Natural killer cell treated with Interleukin-12 subunit alpha and Interleukin-12 subunit beta and Interleukin-15 and Interleukin-18, amount 100 ng/mL, for 72 hours (primary cell): ENCODE measurements around the gene NWD2. TPM values are rescaled to one million over a fixed set of nuclear protein-coding genes. Genes with fewer than 3 reads are reported as not detected.
"Not testable (repeated sequence)": the region's sequence is repeated elsewhere in the genome, so short reads cannot be mapped to it uniquely, and the experiment has no call there.

ENCODE experiments used
- ATAC-seq, 2 donors: fragments of 150-1000 bp; cut with Tn5 transposase in 1 of 2; sonication (Bioruptor Pico), chemical (Tn5 transposase) in 1 of 2; 2 replicates each; pipeline ENCODE4 v1.10.0; 2021
- DNase-seq: peaks from one replicate; pipeline ENCODE4 v3.0.0; 2022; ENCODE audit warnings: low spot score
- H3K27ac Mint-ChIP-seq, 2 donors: 1 replicate in 1 of 2; 2 replicates in 1 of 2; pipeline ENCODE4 v1.8.0; 2022; ENCODE audit warnings: mixed read lengths in 2 of 2, mild to moderate bottlenecking in 1 of 2, moderate library complexity in 1 of 2
- H3K27me3 Mint-ChIP-seq, 2 donors: 1 replicate in 1 of 2; 2 replicates in 1 of 2; pipeline ENCODE4 v1.8.0; 2022; ENCODE audit warnings: mixed read lengths in 2 of 2
- H3K36me3 Mint-ChIP-seq: one replicate; pipeline ENCODE4 v1.8.0; 2022; ENCODE audit warnings: mixed read lengths
- H3K4me1 Mint-ChIP-seq, 2 donors: 1 replicate in 1 of 2; 2 replicates in 1 of 2; pipeline ENCODE4 v1.8.0; 2022; ENCODE audit warnings: low read depth in 2 of 2, mixed read lengths in 2 of 2, mild to moderate bottlenecking in 1 of 2
- H3K4me3 Mint-ChIP-seq: one replicate; pipeline ENCODE4 v1.8.0; 2022; ENCODE audit warnings: mixed read lengths
- H3K9me3 Mint-ChIP-seq: 2 replicates; pipeline ENCODE4 v1.8.0; 2022; ENCODE audit warnings: mixed read lengths
- total RNA-seq, 2 donors: library from RNA; stranded (reverse); gene quantifications; one replicate each; pipeline ENCODE4 v1.2.3, GENCODE V29; 2022

NWD2 gene
- total RNA-seq, 2 donors from 2014 or later: not detected

DNA sequence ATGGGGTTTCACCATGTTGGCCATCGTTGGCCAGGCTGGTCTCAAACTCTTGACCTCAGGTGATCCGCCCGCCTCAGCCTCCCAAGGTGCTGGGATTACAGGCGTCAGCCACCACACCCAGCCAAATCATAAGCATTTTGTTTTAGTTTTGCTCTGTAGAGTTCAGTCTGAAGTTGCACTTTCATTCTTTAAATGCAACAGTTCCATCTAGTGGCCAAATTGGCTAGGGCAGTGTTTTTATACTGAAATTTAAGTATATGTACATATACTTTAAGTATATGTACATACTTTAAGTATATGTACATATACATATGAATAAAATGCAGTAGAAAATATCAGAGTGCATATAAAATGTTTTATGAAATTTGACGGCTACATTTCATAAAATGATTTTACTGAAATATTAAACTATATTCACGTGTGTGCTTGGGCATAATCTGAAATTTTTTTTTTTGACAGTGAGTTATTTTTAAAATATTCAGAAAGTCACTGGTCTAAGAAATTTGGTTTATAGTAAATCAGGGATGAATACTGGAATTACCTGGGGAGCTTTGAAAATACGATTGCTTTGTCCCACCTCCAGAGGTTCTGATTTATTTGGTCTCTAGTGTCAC lies 145.5 kb downstream of the NWD2 start:
- no peak overlapping the region for H3K4me3 Mint-ChIP-seq
- H3K4me1 Mint-ChIP-seq: no peaks in the 10 kb centered on the region
- no peaks in the 10 kb centered on the region for H3K36me3 Mint-ChIP-seq
- ATAC-seq: no peak
- peaks cover 0 to 2% of the 10 kb centered on the region in 2 donors for H3K27me3 Mint-ChIP-seq
- no peak for DNase-seq
- H3K9me3 Mint-ChIP-seq: no peaks in the 10 kb centered on the region
- no peak overlapping the region for H3K27ac Mint-ChIP-seq

DNA sequence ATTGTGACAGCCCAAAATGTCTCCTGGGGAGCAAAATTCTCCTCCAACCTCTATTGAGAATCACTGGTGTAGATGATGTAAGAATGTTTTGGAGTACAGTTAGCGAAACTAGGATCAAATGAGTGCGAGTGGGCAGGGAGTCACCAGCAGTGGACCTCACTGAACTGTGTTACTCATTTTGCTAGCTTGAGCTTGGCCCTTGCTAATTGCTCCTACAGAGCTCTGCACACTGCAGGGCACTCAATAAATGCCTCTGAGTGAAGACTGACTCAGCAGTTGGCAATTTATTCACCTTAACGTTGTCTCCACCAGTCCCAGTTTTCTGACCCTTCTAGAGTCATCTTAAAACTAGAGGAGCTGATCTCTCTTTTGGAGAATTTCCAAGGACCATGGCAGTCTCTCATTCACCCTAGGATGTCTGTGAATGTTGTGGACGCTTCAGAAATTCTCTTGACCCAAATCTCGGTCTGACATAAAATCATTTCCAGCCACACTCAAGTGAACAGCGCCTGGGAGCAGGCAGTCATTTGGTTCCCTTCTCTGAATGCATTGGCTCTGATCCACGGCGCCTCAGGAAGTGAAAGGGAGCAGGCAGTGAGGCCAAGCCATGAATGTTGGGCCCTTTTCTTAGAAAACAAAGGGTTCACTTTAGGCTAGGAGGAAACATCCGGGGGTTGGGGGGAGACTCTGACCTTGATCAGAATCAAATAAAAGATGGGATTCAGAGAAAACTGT lies 148.1 kb downstream of the NWD2 start:
- Mint-ChIP-seq H3K27ac (no peak overlapping the region), H3K4me3 (no peak overlapping the region), H3K36me3 (no peaks in the 10 kb centered on the region), H3K4me1 (no peaks in the 10 kb centered on the region), H3K27me3 (peaks cover 2% of the 10 kb centered on the region in 2 donors), H3K9me3 (no peaks in the 10 kb centered on the region)
- ATAC-seq: no peak
- DNase-seq: no peak

DNA sequence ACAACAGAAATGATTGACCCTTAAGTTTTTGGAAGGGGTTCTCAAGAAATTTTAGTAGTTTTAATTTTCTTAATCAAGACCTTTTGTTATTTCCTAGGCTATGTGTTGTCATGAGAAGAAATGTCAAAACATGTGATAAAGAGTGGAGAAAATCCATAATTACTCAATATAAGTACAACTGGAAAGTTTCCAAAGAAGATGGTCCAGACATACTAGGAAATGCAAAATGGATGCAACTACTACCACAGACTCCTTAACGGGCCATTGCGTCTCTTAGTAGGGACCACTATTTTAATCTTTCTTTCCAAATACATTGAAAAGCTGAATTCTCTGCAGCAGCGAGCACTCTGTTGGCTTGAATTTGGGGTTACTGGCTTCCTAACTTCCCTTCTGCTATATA lies 148.8 kb downstream of the NWD2 start:
- Mint-ChIP-seq H3K4me3 (no peak overlapping the region), H3K4me1 (no peaks in the 10 kb centered on the region), H3K27me3 (peaks cover 2 to 5% of the 10 kb centered on the region in 2 donors), H3K36me3 (no peaks in the 10 kb centered on the region), H3K27ac (no peak overlapping the region), H3K9me3 (no peaks in the 10 kb centered on the region)
- DNase-seq (no peak), ATAC-seq (no peak)

DNA sequence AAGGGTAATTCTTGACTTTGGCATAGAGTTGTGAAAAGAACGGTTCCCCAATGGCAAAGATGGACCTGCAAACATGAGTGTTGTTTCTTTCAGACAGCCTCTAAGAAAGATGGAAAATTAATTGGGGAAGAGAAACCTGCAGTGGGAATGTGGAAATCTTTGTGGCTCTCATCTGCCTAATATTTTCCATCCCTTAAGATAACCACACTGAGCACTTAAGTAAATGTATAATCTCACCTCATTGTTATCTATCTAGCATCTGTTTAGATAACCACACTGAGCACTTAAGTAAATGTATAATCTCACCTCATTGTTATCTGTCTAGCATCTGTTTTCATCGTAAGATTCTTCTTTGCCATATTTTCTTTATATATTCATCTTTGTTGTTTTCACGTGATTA lies 149.3 kb downstream of the NWD2 start:
- ATAC-seq: no peak
- no peak for DNase-seq
- H3K27ac Mint-ChIP-seq: no peak overlapping the region
- peaks cover 2 to 5% of the 10 kb centered on the region in 2 donors for H3K27me3 Mint-ChIP-seq
- no peaks in the 10 kb centered on the region for H3K36me3 Mint-ChIP-seq
- H3K4me1 Mint-ChIP-seq: no peaks in the 10 kb centered on the region
- H3K9me3 Mint-ChIP-seq: no peaks in the 10 kb centered on the region
- H3K4me3 Mint-ChIP-seq: no peak overlapping the region

DNA sequence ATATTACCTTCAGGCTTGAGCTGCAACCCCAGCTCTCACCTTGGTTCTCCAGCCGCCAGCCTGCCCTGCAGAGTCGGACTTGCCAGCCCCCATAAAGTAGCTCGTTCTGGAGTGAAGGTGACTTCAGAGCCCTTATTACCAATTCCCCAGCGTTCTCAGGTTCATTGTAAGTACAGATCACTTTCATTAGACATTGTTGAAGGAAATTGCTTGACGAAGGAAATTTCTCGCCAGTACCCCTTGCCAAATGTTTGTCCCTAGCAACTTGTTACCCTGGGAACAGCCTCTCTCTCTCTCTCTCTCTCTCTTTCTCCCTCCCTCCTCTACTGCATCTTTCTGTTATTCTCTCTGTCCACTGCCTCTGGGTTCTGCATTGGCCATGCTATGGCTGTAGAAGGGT lies 153.0 kb downstream of the NWD2 start:
- Mint-ChIP-seq H3K27ac (no peak overlapping the region), H3K9me3 (no peaks in the 10 kb centered on the region), H3K4me1 (no peaks in the 10 kb centered on the region), H3K4me3 (no peak overlapping the region), H3K27me3 (peaks cover 6 to 11% of the 10 kb centered on the region in 2 donors), H3K36me3 (no peaks in the 10 kb centered on the region)
- ATAC-seq (no peak), DNase-seq (no peak)

DNA sequence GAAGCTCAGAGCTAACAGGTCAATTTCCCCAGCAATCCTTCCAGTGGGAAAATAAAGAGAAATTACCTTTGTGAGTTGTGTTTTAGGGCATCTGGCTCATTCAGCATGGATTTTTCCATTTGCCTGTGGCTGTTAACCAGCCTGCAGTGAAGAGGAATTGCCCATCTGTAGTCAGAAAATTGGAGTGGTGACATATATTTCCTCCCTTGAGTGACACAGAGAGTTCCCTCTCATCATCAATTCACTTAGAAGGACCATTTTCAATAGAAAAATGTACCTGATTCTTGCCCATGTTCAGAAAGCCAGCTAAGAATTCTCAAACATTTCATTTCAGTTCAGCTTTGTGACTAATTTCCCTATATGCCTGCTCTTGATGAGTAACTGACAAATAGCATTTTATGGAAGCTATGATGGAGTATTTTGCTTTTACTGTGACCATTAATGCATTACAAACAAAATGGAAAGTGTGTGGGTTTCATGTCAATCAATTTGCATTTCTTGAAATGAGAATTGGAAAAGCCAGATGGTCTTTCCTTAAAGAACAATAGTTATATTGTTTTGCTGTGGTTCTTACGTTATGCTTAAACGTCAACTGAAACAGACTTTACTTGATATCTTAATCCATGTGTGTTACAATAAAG lies 155.8 kb downstream of the NWD2 start:
- Mint-ChIP-seq H3K36me3 (no peaks in the 10 kb centered on the region), H3K4me3 (no peak overlapping the region), H3K27me3 (peaks cover 12 to 22% of the 10 kb centered on the region in 2 donors), H3K9me3 (no peaks in the 10 kb centered on the region), H3K27ac (no peak overlapping the region), H3K4me1 (no peaks in the 10 kb centered on the region)
- ATAC-seq (no peak), DNase-seq (no peak)

DNA sequence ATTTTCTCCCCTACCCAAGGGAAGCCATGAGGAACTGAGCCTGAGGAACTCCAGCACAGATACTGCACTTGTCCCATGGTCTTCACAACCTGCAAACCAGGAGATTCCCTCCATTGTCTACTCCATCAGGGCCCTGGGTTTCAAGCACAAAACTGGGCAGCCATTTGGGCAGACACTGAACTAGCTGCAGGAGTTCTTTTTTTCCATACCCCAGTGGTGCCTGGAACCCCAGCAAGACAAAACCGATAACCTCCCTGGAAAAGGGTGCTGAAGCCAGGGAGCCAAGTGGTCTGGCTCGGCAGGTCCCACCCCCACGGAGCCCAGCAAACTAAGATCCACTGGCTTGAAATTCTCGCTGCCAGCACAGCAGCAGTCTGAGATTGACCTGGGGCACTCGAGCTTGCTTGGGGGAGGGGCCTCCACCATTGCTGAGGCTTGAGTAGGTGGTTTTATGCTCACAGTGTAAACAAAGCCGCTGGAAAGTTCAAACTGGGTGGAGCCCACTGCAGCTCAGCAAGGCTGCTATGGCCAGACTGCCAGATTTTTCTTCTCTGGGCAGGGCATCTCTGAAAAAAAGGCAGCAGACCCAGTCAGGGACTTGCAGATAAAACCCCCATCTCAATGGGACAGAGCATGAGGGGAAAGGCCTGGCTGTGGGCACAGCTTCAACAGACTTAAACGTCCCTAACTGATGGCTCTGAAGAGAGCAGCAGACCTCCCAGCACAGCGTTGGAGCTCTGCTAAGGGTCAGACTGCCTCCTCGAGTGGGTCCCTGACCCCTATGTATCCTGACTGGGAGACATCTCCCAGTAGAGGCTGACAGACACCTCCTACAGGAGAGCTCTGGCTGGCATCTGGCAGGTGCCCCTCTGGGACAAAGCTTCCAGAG lies 163.6 kb downstream of the NWD2 start:
- ATAC-seq, H3K27ac Mint-ChIP-seq, H3K36me3 Mint-ChIP-seq, DNase-seq, H3K4me3 Mint-ChIP-seq, H3K9me3 Mint-ChIP-seq, H3K4me1 Mint-ChIP-seq: not testable (repeated sequence)
- H3K27me3 Mint-ChIP-seq: peaks cover 16 to 26% of the 10 kb centered on the region in 2 donors

DNA sequence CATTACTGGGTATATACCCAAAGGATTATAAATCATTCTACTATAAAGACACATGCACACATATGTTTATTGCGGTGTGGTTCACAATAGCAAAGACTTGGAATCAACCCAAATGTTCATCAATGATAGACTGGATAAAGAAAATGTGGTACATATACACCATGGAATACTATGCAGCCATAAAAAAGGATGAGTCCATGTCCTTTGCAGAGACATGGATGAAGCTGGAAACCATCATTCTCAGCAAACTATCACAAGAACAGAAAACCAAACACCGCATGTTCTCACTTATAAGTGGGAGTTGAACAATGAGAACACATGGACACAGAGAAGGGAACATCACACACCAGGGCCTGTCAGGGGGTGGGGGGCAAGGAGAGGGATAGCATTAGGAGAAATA lies 169.1 kb downstream of the NWD2 start:
- not testable (repeated sequence) for H3K27ac Mint-ChIP-seq, H3K4me1 Mint-ChIP-seq, H3K4me3 Mint-ChIP-seq, H3K9me3 Mint-ChIP-seq, ATAC-seq, H3K36me3 Mint-ChIP-seq, DNase-seq
- H3K27me3 Mint-ChIP-seq: peaks cover 9 to 15% of the 10 kb centered on the region in 2 donors

DNA sequence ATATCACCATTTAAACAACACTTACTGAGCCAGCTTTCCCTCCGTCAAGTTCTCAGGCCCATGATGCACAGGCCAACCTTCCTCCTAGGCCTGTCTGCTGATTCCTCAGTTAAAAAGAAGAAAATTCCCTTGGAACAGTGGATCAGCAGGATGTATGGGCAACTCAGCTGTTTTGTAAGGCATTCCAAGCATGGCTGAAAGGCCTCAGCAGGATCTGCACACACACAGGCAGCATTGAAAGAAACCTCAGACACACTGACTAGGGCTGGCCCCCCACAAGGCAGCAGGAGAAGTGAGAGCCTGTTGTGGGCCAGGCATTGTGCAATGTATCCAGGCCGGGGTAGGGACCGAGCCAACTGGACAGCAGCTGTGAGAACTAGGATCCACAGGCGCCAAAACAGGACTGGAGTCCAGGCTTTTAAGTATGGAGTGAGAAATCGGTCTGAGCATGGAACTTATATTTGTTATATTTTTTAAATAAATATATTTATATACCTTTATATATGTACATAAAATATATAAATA lies 171.4 kb downstream of the NWD2 start:
- H3K4me1 Mint-ChIP-seq: no peaks in the 10 kb centered on the region
- peaks cover 3 to 4% of the 10 kb centered on the region in 2 donors for H3K27me3 Mint-ChIP-seq
- no peak for DNase-seq
- no peak for ATAC-seq
- H3K27ac Mint-ChIP-seq: no peak overlapping the region
- no peaks in the 10 kb centered on the region for H3K36me3 Mint-ChIP-seq
- H3K4me3 Mint-ChIP-seq: no peak overlapping the region
- no peaks in the 10 kb centered on the region for H3K9me3 Mint-ChIP-seq

DNA sequence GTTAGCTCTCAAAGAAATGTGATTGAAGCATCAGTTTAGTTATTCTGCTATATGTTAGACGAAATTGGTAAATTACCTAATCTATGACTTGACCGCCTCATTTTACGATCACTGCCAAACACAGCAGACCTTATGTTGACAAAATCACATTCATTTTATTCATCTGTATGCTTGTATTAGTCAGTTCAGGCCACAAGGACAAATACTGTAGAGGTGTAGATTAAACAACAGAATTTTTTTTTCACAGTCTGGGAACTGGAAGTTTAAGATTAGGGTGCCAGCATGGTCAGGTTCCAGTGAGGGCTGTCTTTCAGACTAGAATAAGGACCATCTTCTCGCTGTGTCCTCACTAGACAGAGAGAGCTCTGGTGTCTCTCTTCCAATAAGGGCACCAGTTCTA lies 177.1 kb downstream of the NWD2 start:
- no peaks in the 10 kb centered on the region for H3K9me3 Mint-ChIP-seq
- peaks cover 0 to 9% of the 10 kb centered on the region in 2 donors for H3K27me3 Mint-ChIP-seq
- H3K36me3 Mint-ChIP-seq: no peaks in the 10 kb centered on the region
- H3K27ac Mint-ChIP-seq: no peak overlapping the region
- H3K4me3 Mint-ChIP-seq: no peak overlapping the region
- no peaks in the 10 kb centered on the region for H3K4me1 Mint-ChIP-seq
- no peak for DNase-seq
- ATAC-seq: no peak

DNA sequence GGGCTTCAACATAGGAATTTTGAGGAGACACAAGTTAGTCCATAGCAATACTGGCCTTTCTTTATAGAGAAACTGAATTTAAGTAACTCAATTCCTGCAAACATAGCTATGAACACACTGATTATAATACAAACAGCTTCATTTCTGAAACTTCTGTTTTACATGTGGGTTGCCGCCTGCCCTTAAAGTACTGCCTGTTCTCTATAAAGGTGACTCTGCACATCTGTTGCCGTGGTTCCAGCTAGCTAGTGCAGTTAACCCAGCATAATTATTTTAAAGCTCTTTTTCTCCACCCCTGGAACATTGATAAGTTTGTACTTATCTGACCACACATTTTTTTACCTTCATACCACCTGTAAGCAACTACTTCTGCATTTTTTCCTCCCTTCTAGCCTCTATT lies 177.6 kb downstream of the NWD2 start:
- Mint-ChIP-seq H3K4me1 (no peaks in the 10 kb centered on the region), H3K9me3 (no peaks in the 10 kb centered on the region), H3K27me3 (peaks cover 0 to 10% of the 10 kb centered on the region in 2 donors), H3K4me3 (no peak overlapping the region), H3K36me3 (no peaks in the 10 kb centered on the region), H3K27ac (no peak overlapping the region)
- ATAC-seq (no peak), DNase-seq (no peak)

DNA sequence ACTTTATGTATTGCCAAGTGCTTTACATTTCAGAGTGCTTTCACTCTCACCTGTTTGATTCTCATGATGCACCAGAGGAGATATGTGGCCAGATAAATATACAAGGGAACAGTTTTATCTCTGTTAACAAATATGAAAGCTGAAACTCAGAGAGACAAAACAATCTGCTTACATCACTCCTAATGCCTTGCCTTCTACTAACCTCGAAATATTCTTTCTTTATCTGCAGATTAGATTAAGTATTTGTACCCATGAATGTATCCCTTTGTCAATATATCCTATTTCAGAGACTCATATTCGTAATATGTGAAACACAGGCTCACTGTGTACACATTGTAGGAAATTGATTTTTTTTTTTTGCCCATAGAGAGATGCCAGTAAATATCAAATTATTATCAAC lies 178.1 kb downstream of the NWD2 start:
- DNase-seq: no peak
- Mint-ChIP-seq H3K9me3 (no peaks in the 10 kb centered on the region), H3K4me3 (no peak overlapping the region), H3K27ac (no peak overlapping the region), H3K4me1 (no peaks in the 10 kb centered on the region), H3K36me3 (no peaks in the 10 kb centered on the region), H3K27me3 (peaks cover 0 to 13% of the 10 kb centered on the region in 2 donors)
- ATAC-seq: no peak

DNA sequence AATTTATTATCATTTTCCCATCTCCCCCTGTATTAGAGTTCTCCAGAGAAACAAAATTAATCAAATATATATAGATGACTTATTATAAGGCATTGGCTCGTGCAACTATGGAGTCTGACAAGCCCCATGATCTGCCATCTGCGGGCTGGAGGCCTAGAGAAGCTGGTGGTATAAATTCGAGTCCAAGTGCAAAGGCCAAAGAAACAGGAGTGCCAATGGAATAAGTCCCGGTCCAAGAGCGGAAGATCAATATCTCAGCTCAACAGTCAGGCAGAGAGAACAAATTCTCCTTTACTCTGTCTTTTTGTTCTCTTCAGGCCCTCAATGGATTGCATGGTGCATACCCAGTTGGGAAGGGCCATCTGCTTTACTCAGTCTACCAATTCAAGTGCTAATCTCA lies 178.8 kb downstream of the NWD2 start:
- Mint-ChIP-seq H3K27me3 (peaks cover 0 to 13% of the 10 kb centered on the region in 2 donors), H3K27ac (no peak overlapping the region), H3K4me1 (no peaks in the 10 kb centered on the region), H3K9me3 (no peaks in the 10 kb centered on the region), H3K36me3 (no peaks in the 10 kb centered on the region), H3K4me3 (no peak overlapping the region)
- DNase-seq: no peak
- no peak for ATAC-seq
